Stimulated activated CD4-positive, alpha-beta T cell treated with anti-CD3 and anti-CD28 coated beads, Interleukin-12 subunit alpha, Interleukin-12 subunit beta, amount 100 ng/mL, for 24 hours (primary cell): Measurements from ENCODE around the gene LYVE1.

Source experiments
- DNase-seq, 2 experiments: peaks; one replicate each; pipeline ENCODE4 v3.0.0-alpha.2; 2020; ENCODE audit warnings: low read depth in 2 of 2

The LYVE1 gene

GRCh38 chr11:10522276-10522675 lies 46.2 kb downstream of the LYVE1 start:
- DNase-seq = no peak

DNA sequence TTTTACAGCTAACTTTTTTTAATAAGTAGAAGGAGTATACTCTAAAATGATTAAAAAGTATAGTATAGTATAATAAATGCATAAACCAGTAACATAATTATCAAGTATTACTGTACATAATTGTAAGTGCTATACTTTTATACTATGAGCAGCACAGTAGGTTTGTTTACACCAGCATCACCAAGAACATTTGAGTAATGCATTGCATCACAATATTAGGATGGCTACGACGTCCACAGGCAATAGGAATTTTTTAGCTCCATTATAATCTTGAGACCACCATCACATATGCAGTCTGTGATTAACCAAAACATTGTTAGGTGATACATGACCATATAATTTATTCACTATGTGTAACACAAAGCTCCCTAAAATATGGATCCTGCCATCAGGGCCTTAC lies 47.9 kb downstream of the LYVE1 start:
- DNase-seq = no peak

DNA sequence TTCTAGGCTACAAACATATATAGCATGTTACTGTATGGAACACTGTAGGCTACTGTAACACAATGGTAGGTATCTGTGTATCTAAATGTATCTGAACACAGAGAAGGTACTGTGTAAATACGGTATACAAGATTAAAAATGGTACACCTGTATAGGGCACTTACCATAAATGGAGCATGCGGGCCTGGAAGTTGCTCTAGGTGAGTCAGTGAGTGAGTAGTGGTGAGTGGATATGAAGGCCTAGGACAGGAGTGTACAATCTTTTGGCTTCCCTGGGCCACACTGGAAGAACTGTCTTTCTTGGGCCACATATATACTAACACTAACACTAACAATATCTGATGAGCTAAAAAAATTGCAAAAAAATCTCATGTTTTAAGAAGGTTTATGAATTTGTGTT lies 48.8 kb downstream of the LYVE1 start:
- no peak for DNase-seq

DNA sequence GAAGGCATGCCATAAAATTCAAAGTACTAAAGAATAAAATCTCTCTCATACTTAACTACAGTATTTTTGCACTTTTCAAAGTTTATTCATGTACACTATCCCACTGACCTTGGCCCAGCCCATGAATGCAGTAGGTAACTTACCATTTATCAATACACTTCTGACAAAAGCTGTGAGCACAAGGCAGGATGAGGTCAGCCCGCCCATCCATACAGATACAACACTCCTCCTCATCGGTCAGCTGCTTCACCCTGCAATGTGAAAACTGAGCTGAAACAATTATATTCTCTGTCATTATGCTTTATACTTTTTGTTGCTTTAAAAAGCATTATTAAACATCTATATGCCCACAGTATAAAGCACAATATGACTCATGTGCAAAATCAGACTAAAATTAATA lies 49.6 kb downstream of the LYVE1 start:
- no peak for DNase-seq

DNA sequence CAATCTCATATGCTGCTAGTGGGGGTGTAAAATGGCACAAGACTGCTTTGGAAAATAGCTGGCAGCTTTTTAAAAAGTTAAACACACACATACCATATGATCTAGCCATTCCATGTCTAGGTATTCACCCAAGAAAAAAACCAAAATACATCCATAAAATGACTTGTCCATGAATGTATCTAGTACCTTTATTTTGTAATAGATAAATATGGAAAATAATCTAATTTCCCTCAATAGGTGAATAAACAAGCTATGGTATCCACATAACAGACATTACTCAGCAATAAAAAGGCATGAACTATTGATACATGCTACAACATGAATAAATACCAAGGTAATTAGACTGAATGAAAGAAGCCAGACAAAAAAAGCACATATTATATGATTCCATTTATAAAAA lies 50.3 kb downstream of the LYVE1 start:
- DNase-seq = no peak

DNA sequence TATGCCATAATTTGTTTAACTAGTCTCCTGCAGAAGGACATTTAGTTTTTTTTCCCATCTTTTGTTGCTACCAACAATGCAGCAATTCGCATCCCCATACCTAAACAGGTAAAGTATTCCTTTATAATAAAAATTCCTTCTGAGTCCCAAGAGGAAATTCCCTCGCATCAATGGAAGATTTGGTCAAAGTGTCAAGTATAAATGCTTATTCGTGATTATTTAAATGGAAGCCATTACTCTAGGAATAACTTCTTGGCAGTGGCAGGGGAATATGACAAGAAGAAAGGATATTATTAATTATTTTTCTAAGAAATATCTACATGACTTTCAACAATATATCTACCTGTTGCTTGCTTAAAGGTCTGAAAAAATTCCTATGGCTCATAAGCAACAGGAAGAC lies 53.0 kb downstream of the LYVE1 start:
- no peak for DNase-seq

DNA sequence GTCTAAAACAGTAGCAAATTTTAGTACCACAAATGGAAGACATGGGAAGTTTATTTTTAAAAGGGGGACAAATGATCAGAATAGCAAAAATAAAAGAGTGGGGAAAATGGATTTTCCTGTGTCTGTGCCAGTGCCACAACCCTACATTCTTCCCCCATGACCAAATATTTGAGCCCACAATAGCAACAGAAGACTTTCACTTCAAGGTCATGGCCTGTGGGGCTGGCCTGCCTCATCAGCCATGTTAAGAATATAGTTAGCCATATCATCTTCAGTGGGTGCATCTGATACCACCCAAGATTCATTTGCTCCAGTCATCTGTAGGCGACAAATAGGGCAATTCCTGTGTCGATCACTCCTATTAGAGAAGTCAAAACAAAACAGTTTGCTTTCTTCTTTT lies 53.8 kb downstream of the LYVE1 start:
- DNase-seq = no peak

DNA sequence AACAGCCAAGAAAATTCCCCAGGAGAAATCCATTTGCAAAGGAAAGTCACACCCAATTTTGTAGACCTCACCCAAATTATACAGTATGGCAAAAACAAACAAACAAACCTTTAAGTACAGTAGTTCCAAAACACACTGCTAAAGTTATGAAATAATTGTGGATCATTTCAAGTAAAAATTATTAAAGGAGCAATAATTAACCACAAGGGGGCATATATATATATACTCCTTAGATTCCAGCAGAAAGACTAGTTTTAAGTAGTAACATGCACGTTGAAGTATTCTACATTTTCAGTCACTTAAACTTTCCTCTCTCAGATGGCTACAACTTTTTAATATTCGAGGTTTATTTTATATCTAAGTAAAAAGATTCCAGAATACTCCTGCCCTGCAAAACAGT lies 54.3 kb downstream of the LYVE1 start:
- no peak for DNase-seq

DNA sequence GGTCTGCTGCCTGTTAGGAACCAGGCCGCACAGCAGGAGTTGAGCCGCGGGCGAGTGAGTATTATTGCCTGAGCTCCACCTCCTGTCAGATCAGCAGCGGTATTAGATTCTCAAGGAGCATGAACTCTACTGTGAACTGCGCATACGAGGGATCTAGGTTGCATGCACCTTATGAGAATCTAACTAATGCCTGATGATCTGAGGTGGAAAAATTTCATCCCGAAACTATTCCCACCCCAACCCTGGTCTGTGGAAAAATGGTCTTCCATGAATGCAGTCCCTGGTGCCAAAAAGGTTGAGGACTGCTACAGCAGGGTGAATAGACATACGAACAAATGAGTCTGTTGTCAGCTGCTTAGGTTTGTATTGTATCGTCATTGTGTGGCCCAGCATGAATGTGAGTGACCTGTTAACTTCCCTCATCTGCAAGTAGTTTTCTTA lies 57.3 kb downstream of the LYVE1 start:
- no peak for DNase-seq
